H1 (cell line): ENCODE measurements around the gene EVI5. TPM values are rescaled to one million over a fixed set of nuclear protein-coding genes. Genes with fewer than 3 reads are reported as not detected.

Source experiments
- CTCF ChIA-PET: fragments of 300-600 bp; sonication (Branson Sonifier 250); formaldehyde crosslinking; loops from one replicate; lab custom pipeline; 2021; ENCODE audit not compliant: partially characterized antibody; lab: Charles Lee
- POLR2A ChIA-PET: fragments of 300-600 bp; sonication (Branson Sonifier 250); formaldehyde crosslinking; loops from one replicate; lab custom pipeline; 2021; ENCODE audit warnings: inconsistent platforms; ENCODE audit not compliant: partially characterized antibody; lab: Charles Lee
- DNase-seq, 2 experiments: peaks; one replicate each; pipeline versions ENCODE4 v3.0.0 to v3.0.0-alpha.2; 2010 to 2022; ENCODE audit warnings: low spot score in 2 of 2, low read depth in 1 of 2, mixed read lengths in 1 of 2
- FAIRE-seq: peaks from 2 replicates; lab custom pipeline; 2011; peaks lifted over from hg19 to GRCh38; lab: Jason Lieb, UNC
- H2AFZ ChIP-seq: 2 replicates; pipeline ENCODE4 v1.8.1; 2012; ENCODE audit warnings: low read length, inconsistent platforms
- H2AK5ac ChIP-seq: 2 replicates; pipeline ENCODE4 v1.6.1; 2013; ENCODE audit warnings: low read depth, low read length
- H2BK120ac ChIP-seq: replicated peaks from 2 replicates; pipeline ENCODE3; 2013; ENCODE audit warnings: low read depth, low read length, inconsistent platforms
- H2BK12ac ChIP-seq: 2 replicates; pipeline ENCODE4 v1.6.1; 2013; ENCODE audit warnings: low read depth, low read length
- H2BK15ac ChIP-seq: 2 replicates; pipeline ENCODE4 v1.6.1; 2013; ENCODE audit warnings: low read length
- H2BK20ac ChIP-seq: 2 replicates; pipeline ENCODE4 v1.6.1; 2013; ENCODE audit warnings: low read length
- H2BK5ac ChIP-seq: 2 replicates; pipeline ENCODE4 v1.6.1; 2013; ENCODE audit warnings: low read depth, low read length
- H3K14ac ChIP-seq: 2 replicates; pipeline ENCODE4 v1.6.1; 2013; ENCODE audit warnings: inconsistent platforms; ENCODE audit not compliant: insufficient read length
- H3K18ac ChIP-seq: 2 replicates; pipeline ENCODE4 v1.6.1; 2013; ENCODE audit warnings: low read length; ENCODE audit errors: extremely low read depth
- H3K23ac ChIP-seq: 2 replicates; pipeline ENCODE4 v1.6.1; 2013; ENCODE audit warnings: inconsistent platforms; ENCODE audit not compliant: insufficient read length
- H3K23me2 ChIP-seq: 2 replicates; pipeline ENCODE4 v1.6.1; 2013; ENCODE audit warnings: low read depth, low read length
- H3K27ac ChIP-seq: 2 replicates; pipeline ENCODE4 v1.6.1; 2011; ENCODE audit warnings: low read depth, low read length, inconsistent platforms
- H3K27me3 ChIP-seq, 4 experiments: replicated peaks in 1 of 4; 1 replicate in 1 of 4; 2 replicates in 3 of 4; pipeline versions ENCODE4 v1.6.1 to v1.8.1; 2011 to 2013; ENCODE audit warnings: low read length in 3 of 4, mild to moderate bottlenecking in 3 of 4, inconsistent platforms in 2 of 4, mixed read lengths in 2 of 4, moderate library complexity in 1 of 4; ENCODE audit not compliant: control insufficient read depth in 3 of 4, insufficient read depth in 3 of 4; ENCODE audit errors: extremely low read depth in 1 of 4
- H3K36me3 ChIP-seq, 4 experiments: 2 replicates each; pipeline versions ENCODE4 v1.6.1 to v1.8.1; 2011 to 2013; ENCODE audit warnings: mild to moderate bottlenecking in 4 of 4, low read length in 3 of 4, moderate library complexity in 2 of 4, control low read depth in 1 of 4, inconsistent platforms in 1 of 4; ENCODE audit not compliant: insufficient read depth in 4 of 4, control insufficient read depth in 2 of 4
- H3K4ac ChIP-seq: replicated peaks from 2 replicates; pipeline ENCODE3; 2013; ENCODE audit warnings: low read length, low read depth, mixed read lengths, inconsistent platforms; ENCODE audit not compliant: insufficient read length
- H3K4me1 ChIP-seq, 4 experiments: replicated peaks in 1 of 4; 1 replicate in 1 of 4; 2 replicates in 3 of 4; pipeline versions ENCODE4 v1.6.1 to v1.8.1; 2011 to 2013; ENCODE audit warnings: low read length in 3 of 4, inconsistent platforms in 2 of 4, mixed read lengths in 1 of 4; ENCODE audit not compliant: insufficient read depth in 4 of 4, control insufficient read depth in 3 of 4
- H3K4me2 ChIP-seq, 2 experiments: 2 replicates each; pipeline versions ENCODE4 v1.6.1 to v1.8.1; 2011 to 2013; ENCODE audit warnings: low read depth in 2 of 2, low read length in 2 of 2, control low read depth in 1 of 2, inconsistent platforms in 1 of 2, mild to moderate bottlenecking in 1 of 2; ENCODE audit not compliant: insufficient read depth in 1 of 2
- H3K4me3 ChIP-seq, 4 experiments: fragments of 200-600, 300-600 bp in 1 of 4; sonication (generic), shearing (Covaris generic), sonication (Bioruptor Twin) in 1 of 4; 2 replicates each; pipeline versions ENCODE4 v1.5.1 to v1.8.1; 2011 to 2016; ENCODE audit warnings: low read length in 4 of 4, low read depth in 3 of 4, control low read depth in 2 of 4, inconsistent platforms in 2 of 4, mild to moderate bottlenecking in 2 of 4, mixed read lengths in 1 of 4, moderate library complexity in 1 of 4; ENCODE audit not compliant: insufficient read depth in 2 of 4; ENCODE audit errors: extremely low read depth in 1 of 4
- H3K56ac ChIP-seq: replicated peaks from 2 replicates; pipeline ENCODE3; 2013; ENCODE audit warnings: low read depth, mild to moderate bottlenecking, mixed read lengths, low read length, inconsistent platforms; ENCODE audit not compliant: insufficient read length
- H3K79me1 ChIP-seq: 2 replicates; pipeline ENCODE4 v1.6.1; 2013; ENCODE audit warnings: low read depth, low read length, control low read depth
- H3K79me2 ChIP-seq, 2 experiments: 2 replicates each; pipeline versions ENCODE4 v1.6.1 to v1.8.1; 2012 to 2013; ENCODE audit warnings: low read length in 2 of 2, mild to moderate bottlenecking in 2 of 2, inconsistent platforms in 1 of 2; ENCODE audit not compliant: insufficient read depth in 2 of 2, control insufficient read depth in 1 of 2
- H3K9ac ChIP-seq, 4 experiments: replicated peaks in 1 of 4; 1 replicate in 1 of 4; 2 replicates in 3 of 4; pipeline versions ENCODE4 v1.6.1 to v1.8.1; 2011 to 2013; ENCODE audit warnings: low read depth in 3 of 4, low read length in 3 of 4, control low read depth in 2 of 4, mild to moderate bottlenecking in 2 of 4, moderate library complexity in 2 of 4, inconsistent platforms in 1 of 4; ENCODE audit errors: extremely low read depth in 1 of 4
- H3K9me3 ChIP-seq, 2 experiments: 2 replicates each; pipeline versions ENCODE4 v1.6.1 to v1.8.1; 2012 to 2013; ENCODE audit warnings: mild to moderate bottlenecking in 2 of 2, moderate library complexity in 2 of 2, control low read depth in 1 of 2, inconsistent platforms in 1 of 2, low read depth in 1 of 2, low read length in 1 of 2, mixed read lengths in 1 of 2; ENCODE audit not compliant: insufficient read depth in 2 of 2
- H4K20me1 ChIP-seq, 2 experiments: replicated peaks in 1 of 2; 2 replicates each; pipeline versions ENCODE3 to v1.8.1; 2011 to 2013; ENCODE audit warnings: inconsistent platforms in 2 of 2, low read length in 2 of 2, mild to moderate bottlenecking in 1 of 2; ENCODE audit not compliant: insufficient read depth in 2 of 2, control insufficient read depth in 1 of 2
- H4K5ac ChIP-seq: 2 replicates; pipeline ENCODE4 v1.6.1; 2013; ENCODE audit warnings: low read length, low read depth, mixed read lengths, inconsistent platforms; ENCODE audit not compliant: insufficient read length
- H4K8ac ChIP-seq: 2 replicates; pipeline ENCODE4 v1.8.0; 2013; ENCODE audit warnings: mild to moderate bottlenecking, moderate library complexity, low read length, inconsistent platforms; ENCODE audit not compliant: insufficient read depth; ENCODE audit errors: extremely low read depth
- H4K91ac ChIP-seq: replicated peaks from 2 replicates; pipeline ENCODE3; 2013; ENCODE audit warnings: low read length, mixed read lengths, inconsistent platforms; ENCODE audit not compliant: insufficient read length
- BACH1 ChIP-seq: IDR thresholded peaks from 2 replicates; pipeline ENCODE4 v1.6.1; 2012; ENCODE audit warnings: low read length, improper control_type of control experiment
- CBX5 ChIP-seq: fragments of 300-800, 300-1000 bp; sonication (generic); IDR thresholded peaks from 2 replicates; pipeline ENCODE4 v1.7.1; 2016; ENCODE audit warnings: antibody characterized with exemption, low read length, low read depth
- CEBPB ChIP-seq: IDR thresholded peaks from 2 replicates; pipeline ENCODE4 v1.6.1; 2012; ENCODE audit warnings: low read depth, low read length
- CHD2 ChIP-seq: IDR thresholded peaks from 2 replicates; pipeline ENCODE4 v1.6.1; 2012; ENCODE audit warnings: low read length, improper control_type of control experiment
- CTBP2 ChIP-seq: IDR thresholded peaks from 2 replicates; pipeline ENCODE4 v1.7.0; 2011; ENCODE audit warnings: borderline replicate concordance, mild to moderate bottlenecking, moderate library complexity, mixed read lengths, low read length; ENCODE audit not compliant: insufficient read depth, insufficient read length
- EZH2 ChIP-seq: fragments of 200-600 bp; sonication (generic); IDR thresholded peaks from 2 replicates; pipeline ENCODE4 v1.7.1; 2012; ENCODE audit warnings: low read depth, mild to moderate bottlenecking, moderate library complexity, low read length, inconsistent platforms; ENCODE audit not compliant: severe bottlenecking
- FOSL1 ChIP-seq: IDR thresholded peaks from 2 replicates; pipeline ENCODE4 v1.6.1; 2011; ENCODE audit warnings: mild to moderate bottlenecking, low read depth, low read length, moderate library complexity; ENCODE audit not compliant: insufficient read depth
- JUND ChIP-seq: IDR thresholded peaks from 2 replicates; pipeline ENCODE4 v1.6.1; 2011; ENCODE audit warnings: mild to moderate bottlenecking, improper control_type of control experiment, low read length
- KDM5A ChIP-seq: fragments of 200-600 bp; IDR thresholded peaks from 2 replicates; pipeline ENCODE4 v1.7.1; 2012; ENCODE audit warnings: mild to moderate bottlenecking, low read length, inconsistent platforms, mixed read lengths
- PHF8 ChIP-seq: fragments of 200-600 bp; sonication (generic); conservative IDR thresholded peaks from 2 replicates; pipeline ENCODE4 v1.7.1; 2012; ENCODE audit warnings: low read depth, mild to moderate bottlenecking, inconsistent platforms, low read length, moderate library complexity
- RBBP5 ChIP-seq: IDR thresholded peaks from 2 replicates; pipeline ENCODE4 v1.7.1; 2012; ENCODE audit warnings: low read depth, mild to moderate bottlenecking, inconsistent platforms, low read length, moderate library complexity, borderline replicate concordance
- SAP30 ChIP-seq: fragments of 300-600 bp; sonication (generic); IDR thresholded peaks from 2 replicates; pipeline ENCODE4 v1.7.1; 2012; ENCODE audit warnings: low read length, moderate library complexity, mild to moderate bottlenecking, inconsistent platforms; ENCODE audit not compliant: insufficient read depth, insufficient replicate concordance
- SP4 ChIP-seq: IDR thresholded peaks from 2 replicates; pipeline ENCODE4 v1.6.1; 2012; ENCODE audit warnings: low read length, inconsistent platforms
- SRF ChIP-seq: IDR thresholded peaks from 2 replicates; pipeline ENCODE4 v1.6.1; 2011; ENCODE audit warnings: mild to moderate bottlenecking, low read depth, low read length, moderate library complexity
- TCF12 ChIP-seq: IDR thresholded peaks from 2 replicates; pipeline ENCODE4 v1.6.1; 2011; ENCODE audit warnings: low read depth, mild to moderate bottlenecking, low read length
- WGBS, 2 experiments: shearing (Covaris generic) in 1 of 2; methylation state at CpG; one replicate each; pipeline versions ENCODE4 v1.1.6 to v1.1.7; 2013 to 2015; ENCODE audit warnings: low lambda C conversion rate in 2 of 2, mixed read lengths in 2 of 2, inconsistent platforms in 1 of 2, low coverage in 1 of 2, missing lambda C conversion rate in 1 of 2; ENCODE audit not compliant: insufficient replicate concordance in 2 of 2, insufficient coverage in 1 of 2, insufficient read length in 1 of 2; ENCODE audit errors: extremely low coverage in 1 of 2, missing lambda C conversion rate in 1 of 2; 5-methylcytosine and 5-hydroxymethylcytosine counted together
- polyA plus RNA-seq, 7 experiments: library from polyadenylated mRNA; depleted of rRNA in 3 of 7; stranded (reverse) in 5 of 7; unstranded in 2 of 7; fragments of >200 nt in 5 of 7; fragments of 200-250 nt in 2 of 7; gene quantifications; 1 replicate in 5 of 7; 2 replicates in 1 of 7; 4 replicates in 1 of 7; pipeline versions ENCODE4 v1.2.1 to v1.2.3, GENCODE V29; 2011 to 2013; ENCODE audit warnings: missing spikeins in 2 of 7, mixed read lengths in 2 of 7
- total RNA-seq: library from RNA; stranded (reverse); fragmentation: NEBNext Ultra II Directional; extraction: Animal tissue kit (Norgen Biotek cat#: 25700); gene quantifications from 2 replicates; pipeline ENCODE4 v1.2.1, GENCODE V29; 2021

The EVI5 gene
- total and polyA plus RNA-seq, 2 of the 8 experiments (the other 6 are each of a cell fraction or from before 2014, with no cell fraction given): 1.7 to 13.7 TPM

- Histone ChIP-seq H2BK15ac (no peak overlapping the region), H2BK20ac (no peak overlapping the region), H3K4me2 (no peak overlapping the region), H4K20me1 (peaks cover 0 to 2% of the 10 kb centered on the region in 2 experiments), H3K14ac (no peak overlapping the region), H3K18ac (no peak overlapping the region), H2AK5ac (no peak overlapping the region), H3K9me3 (no peaks in the 10 kb centered on the region), H2BK120ac (no peak overlapping the region), H2AFZ (no peak overlapping the region), H2BK5ac (no peak overlapping the region), H3K36me3 (no peaks in the 10 kb centered on the region), H3K79me1 (no peaks in the 10 kb centered on the region; the same call in 1 of the 2 replicates), H3K27ac (no peak overlapping the region), H4K5ac (no peak overlapping the region), H3K79me2 (peaks cover 0 to 7% of the 10 kb centered on the region in 2 experiments; a peak in 1 of 4 replicates), H3K27me3 (no peaks in the 10 kb centered on the region), H3K4me1 (no peaks in the 10 kb centered on the region), H4K8ac (no peak overlapping the region), H3K23me2 (peaks cover 1% of the 10 kb centered on the region; the same call in 1 of the 2 replicates), H3K56ac (no peak overlapping the region), H4K91ac (no peak overlapping the region), H3K9ac (no peak overlapping the region), H3K4ac (no peak overlapping the region), H3K23ac (no peak overlapping the region), H3K4me3 (no peak overlapping the region), H2BK12ac (no peak overlapping the region)
- DNase-seq (no peak), FAIRE-seq (no peak)
- POLR2A ChIA-PET: no interaction called here
- CTCF ChIA-PET: no interaction called here
- 96% methylated on average over 8 of the region's 8 CpGs; no CpG with 5 or more reads in 1 of the 2 experiments for WGBS, 2 experiments
- TF ChIP-seq EZH2 (no peak), SP4 (no peak), SRF (no peak), RBBP5 (no peak), CHD2 (no peak), TCF12 (no peak), SAP30 (no peak), KDM5A (no peak), CTBP2 (no peak), FOSL1 (no peak), JUND (no peak), CBX5 (no peak), PHF8 (no peak), CEBPB (no peak), BACH1 (no peak)
These were observed 41.7 kb downstream of the EVI5 start for GRCh38 chr1:92743221-92743620.
